ENCODE results near the gene SENP3. TPM values are rescaled to one million over a fixed set of nuclear protein-coding genes. Genes with fewer than 3 reads are reported as not detected.
A peak's percentile ranks its signal among the peaks of the same experiment; 100 is the strongest.

The SENP3 gene
- total and polyA plus RNA-seq, 2 of the 13 experiments (the other 11 are each of a cell fraction or from before 2014, with no cell fraction given) = 55.8 to 75.4 TPM

- TF ChIP-seq, protein P1, sequence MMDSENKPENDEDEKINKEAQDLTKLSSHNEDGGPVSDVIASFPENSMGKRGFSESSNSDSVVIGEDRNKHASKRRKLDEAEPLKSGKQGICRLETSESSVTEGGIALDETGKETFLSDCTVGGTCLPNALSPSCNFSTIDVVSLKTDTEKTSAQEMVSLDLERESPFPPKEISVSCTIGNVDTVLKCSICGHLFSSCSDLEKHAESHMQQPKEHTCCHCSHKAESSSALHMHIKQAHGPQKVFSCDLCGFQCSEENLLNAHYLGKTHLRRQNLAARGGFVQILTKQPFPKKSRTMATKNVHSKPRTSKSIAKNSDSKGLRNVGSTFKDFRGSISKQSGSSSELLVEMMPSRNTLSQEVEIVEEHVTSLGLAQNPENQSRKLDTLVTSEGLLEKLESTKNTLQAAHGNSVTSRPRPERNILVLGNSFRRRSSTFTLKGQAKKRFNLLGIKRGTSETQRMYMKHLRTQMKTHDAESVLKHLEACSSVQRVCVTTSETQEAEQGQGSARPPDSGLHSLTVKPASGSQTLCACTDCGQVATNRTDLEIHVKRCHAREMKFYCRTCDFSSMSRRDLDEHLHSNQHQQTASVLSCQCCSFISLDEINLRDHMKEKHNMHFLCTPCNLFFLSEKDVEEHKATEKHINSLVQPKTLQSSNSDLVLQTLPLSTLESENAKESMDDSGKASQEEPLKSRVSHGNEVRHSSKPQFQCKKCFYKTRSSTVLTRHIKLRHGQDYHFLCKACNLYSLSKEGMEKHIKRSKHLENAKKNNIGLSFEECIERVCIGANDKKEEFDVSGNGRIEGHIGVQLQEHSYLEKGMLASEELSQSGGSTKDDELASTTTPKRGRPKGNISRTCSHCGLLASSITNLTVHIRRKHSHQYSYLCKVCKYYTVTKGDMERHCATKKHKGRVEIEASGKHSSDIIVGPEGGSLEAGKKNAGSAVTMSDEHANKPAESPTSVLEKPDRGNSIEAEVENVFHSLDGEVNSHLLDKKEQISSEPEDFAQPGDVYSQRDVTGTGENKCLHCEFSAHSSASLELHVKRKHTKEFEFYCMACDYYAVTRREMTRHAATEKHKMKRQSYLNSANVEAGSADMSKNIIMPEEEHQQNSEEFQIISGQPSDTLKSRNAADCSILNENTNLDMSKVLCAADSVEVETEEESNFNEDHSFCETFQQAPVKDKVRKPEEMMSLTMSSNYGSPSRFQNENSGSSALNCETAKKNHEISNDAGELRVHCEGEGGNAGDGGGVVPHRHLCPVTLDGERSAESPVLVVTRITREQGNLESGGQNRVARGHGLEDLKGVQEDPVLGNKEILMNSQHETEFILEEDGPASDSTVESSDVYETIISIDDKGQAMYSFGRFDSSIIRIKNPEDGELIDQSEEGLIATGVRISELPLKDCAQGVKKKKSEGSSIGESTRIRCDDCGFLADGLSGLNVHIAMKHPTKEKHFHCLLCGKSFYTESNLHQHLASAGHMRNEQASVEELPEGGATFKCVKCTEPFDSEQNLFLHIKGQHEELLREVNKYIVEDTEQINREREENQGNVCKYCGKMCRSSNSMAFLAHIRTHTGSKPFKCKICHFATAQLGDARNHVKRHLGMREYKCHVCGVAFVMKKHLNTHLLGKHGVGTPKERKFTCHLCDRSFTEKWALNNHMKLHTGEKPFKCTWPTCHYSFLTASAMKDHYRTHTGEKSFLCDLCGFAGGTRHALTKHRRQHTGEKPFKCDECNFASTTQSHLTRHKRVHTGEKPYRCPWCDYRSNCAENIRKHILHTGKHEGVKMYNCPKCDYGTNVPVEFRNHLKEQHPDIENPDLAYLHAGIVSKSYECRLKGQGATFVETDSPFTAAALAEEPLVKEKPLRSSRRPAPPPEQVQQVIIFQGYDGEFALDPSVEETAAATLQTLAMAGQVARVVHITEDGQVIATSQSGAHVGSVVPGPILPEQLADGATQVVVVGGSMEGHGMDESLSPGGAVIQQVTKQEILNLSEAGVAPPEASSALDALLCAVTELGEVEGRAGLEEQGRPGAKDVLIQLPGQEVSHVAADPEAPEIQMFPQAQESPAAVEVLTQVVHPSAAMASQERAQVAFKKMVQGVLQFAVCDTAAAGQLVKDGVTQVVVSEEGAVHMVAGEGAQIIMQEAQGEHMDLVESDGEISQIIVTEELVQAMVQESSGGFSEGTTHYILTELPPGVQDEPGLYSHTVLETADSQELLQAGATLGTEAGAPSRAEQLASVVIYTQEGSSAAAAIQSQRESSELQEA (CRISPR knock-in tag; IDR thresholded peaks at IDR 0.05; ENCODE audit: not compliant biosample characterization) = no peak
- TF ChIP-seq SATB2 (CRISPR knock-in tag; IDR thresholded peaks at IDR 0.05) (0 out of 2 replicates have a peak, but pooled peaks have one; percentile 85), IRF9 (CRISPR knock-in tag; IDR thresholded peaks at IDR 0.05; ENCODE audit: borderline replicate concordance) (no peak), KDM1A (CRISPR knock-in tag; IDR thresholded peaks at IDR 0.05) (no peak), ZIK1 (CRISPR knock-in tag; IDR thresholded peaks at IDR 0.05; ENCODE audit: borderline replicate concordance, low read depth) (no peak), ZC3H13 (CRISPR knock-in tag; IDR thresholded peaks at IDR 0.05) (no peak), ZNF792 (CRISPR knock-in tag; IDR thresholded peaks at IDR 0.05) (peak; percentile 69), ZNF234 (CRISPR knock-in tag; conservative IDR thresholded peaks at IDR 0.05) (no peak), YY1 (IDR thresholded peaks at IDR 0.05; ENCODE audit: insufficient read depth, insufficient replicate concordance, low read depth, low read length) (peak; percentile 98), SMAD9 (CRISPR knock-in tag; IDR thresholded peaks at IDR 0.05) (0 out of 2 replicates have a peak, but pooled peaks have one; percentile 65), LBX2 (CRISPR knock-in tag; IDR thresholded peaks at IDR 0.05; ENCODE audit: borderline replicate concordance) (no peak), ZNF383 (CRISPR knock-in tag; IDR thresholded peaks at IDR 0.05; ENCODE audit: borderline replicate concordance) (no peak), SIX4 (CRISPR knock-in tag; IDR thresholded peaks at IDR 0.05) (no peak), FOXA3 (CRISPR knock-in tag; IDR thresholded peaks at IDR 0.05) (no peak), ZNF335 (CRISPR knock-in tag; IDR thresholded peaks at IDR 0.05) (peak; percentile 68; the same call in 1 of the 2 replicates), MED1 (CRISPR knock-in tag; IDR thresholded peaks at IDR 0.05) (peak; percentile 81), PHF5A (CRISPR knock-in tag; IDR thresholded peaks at IDR 0.05; ENCODE audit: low read depth, unreplicated experiment) (peak; percentile 55), TRAFD1 (CRISPR knock-in tag; IDR thresholded peaks at IDR 0.05; ENCODE audit: borderline replicate concordance) (no peak)
These were observed 21.8 kb downstream of the SENP3 start, which contains the start of gene MPDU1 (continued) for GRCh38 chr17:7583253-7584109.
